Femur (tissue), 1 donor: ENCODE data around the gene HGS.
A peak's percentile ranks its signal among the peaks of the same experiment; 100 is the strongest.
"Not testable (repeated sequence)": the region's sequence is repeated elsewhere in the genome, so short reads cannot be mapped to it uniquely, and the experiment has no call there.

ENCODE experiments used
- DNase-seq: peaks from one replicate; pipeline ENCODE4 v3.0.0-alpha.2; 2017

The HGS gene

GRCh38 chr17:81656118-81656743 is 27.6 kb upstream of the HGS start, which contains the start of gene PDE6G:
Gene PDE6G (minus strand): TSS chr17:81656542. CDS start chr17:81653305, 3,237 bp downstream.
- no peak for DNase-seq

GRCh38 chr17:81656835-81657234 is 27.0 kb upstream of the HGS start:
- DNase-seq: no peak

- DNase-seq: no peak
These were observed 24.8 kb upstream of the HGS start for GRCh38 chr17:81659038-81659437.

GRCh38 chr17:81660441-81660840 is 23.4 kb upstream of the HGS start:
- DNase-seq: no peak

GRCh38 chr17:81662002-81662401 is 21.8 kb upstream of the HGS start:
- DNase-seq: no peak

- DNase-seq: no peak
These were observed 19.8 kb upstream of the HGS start for GRCh38 chr17:81664051-81664470.

- no peak for DNase-seq
These were observed 18.4 kb upstream of the HGS start for GRCh38 chr17:81665205-81666091.

GRCh38 chr17:81666092-81666341 is 17.8 kb upstream of the HGS start:
- DNase-seq: no peak

- DNase-seq: peak; percentile 98
These were observed 17.2 kb upstream of the HGS start, which contains the start of the genes CCDC137 and OXLD1 for GRCh38 chr17:81666342-81667191. Gene CCDC137 (plus strand): TSS chr17:81666737. CDS start chr17:81666767, 30 bp downstream. Gene OXLD1 (minus strand): TSS chr17:81666605. CDS start chr17:81666577, 28 bp downstream.

- DNase-seq: no peak
These were observed 16.1 kb upstream of the HGS start for GRCh38 chr17:81667754-81668153.

GRCh38 chr17:81672504-81672903 is 11.3 kb upstream of the HGS start:
- no peak for DNase-seq

GRCh38 chr17:81672954-81673353 is 10.9 kb upstream of the HGS start:
- no peak for DNase-seq

GRCh38 chr17:81673561-81674258 is 10.1 kb upstream of the HGS start:
- DNase-seq: no peak

- not testable (repeated sequence) for DNase-seq
These were observed 8.1 kb upstream of the HGS start for GRCh38 chr17:81675515-81676221.

- no peak for DNase-seq
These were observed 6.9 kb upstream of the HGS start for GRCh38 chr17:81676906-81677305.

- no peak for DNase-seq
These were observed 3.7 kb upstream of the HGS start for GRCh38 chr17:81680150-81680549.

- no peak for DNase-seq
These were observed 2.1 kb upstream of the HGS start for GRCh38 chr17:81681672-81682071.

- no peak for DNase-seq
These were observed 1.1 kb upstream of the HGS start for GRCh38 chr17:81682565-81683207.

- no peak for DNase-seq
These were observed 615 bp upstream of the HGS start for GRCh38 chr17:81683208-81683583.

- no peak for DNase-seq
These were observed 666 bp downstream of the HGS start for GRCh38 chr17:81684442-81684911.

GRCh38 chr17:81685108-81685507 is 1.3 kb downstream of the HGS start:
- DNase-seq: no peak
